ENCODE data around the gene CFAP57. TPM values are rescaled to one million over a fixed set of nuclear protein-coding genes. Genes with fewer than 3 reads are reported as not detected.

The CFAP57 gene
- total and polyA plus RNA-seq, 2 of the 4 experiments (the other 2 are of a cell fraction) = 0.29 to 0.36 TPM

DNA sequence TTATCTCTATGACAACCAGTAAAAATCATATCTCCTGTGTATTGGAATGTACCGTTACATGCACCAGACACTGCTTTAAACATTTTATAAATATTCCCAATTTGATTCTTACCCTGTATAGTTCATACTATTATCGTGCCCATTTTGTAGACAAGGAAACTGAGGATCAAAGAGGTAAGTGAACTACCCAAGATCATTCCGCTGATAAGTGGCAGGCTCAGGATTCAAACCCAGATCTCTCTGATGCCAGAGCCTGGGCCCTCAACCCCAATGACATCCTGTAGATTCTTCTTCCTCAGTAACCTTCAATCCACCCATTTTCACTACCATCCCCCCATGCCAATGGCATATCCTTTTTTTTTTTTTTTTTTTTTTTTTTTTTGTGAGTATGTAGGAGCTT is 12.3 kb downstream of the CFAP57 start:
- TF ChIP-seq RCOR1 (IDR thresholded peaks at IDR 0.05; ENCODE audit: insufficient replicate concordance, low read length) = no peak
- TF ChIP-seq SMC3 (IDR thresholded peaks at IDR 0.05; ENCODE audit: low read depth, low read length) = no peak
- TF ChIP-seq MAZ (IDR thresholded peaks at IDR 0.05; ENCODE audit: borderline replicate concordance, low read depth, low read length) = no peak
- TF ChIP-seq RFX5 (IDR thresholded peaks at IDR 0.05; ENCODE audit: low read depth, low read length) = no peak
- TF ChIP-seq MXI1 (IDR thresholded peaks at IDR 0.05; ENCODE audit: borderline replicate concordance, low read depth, low read length) = no peak
- TF ChIP-seq, protein P1, sequence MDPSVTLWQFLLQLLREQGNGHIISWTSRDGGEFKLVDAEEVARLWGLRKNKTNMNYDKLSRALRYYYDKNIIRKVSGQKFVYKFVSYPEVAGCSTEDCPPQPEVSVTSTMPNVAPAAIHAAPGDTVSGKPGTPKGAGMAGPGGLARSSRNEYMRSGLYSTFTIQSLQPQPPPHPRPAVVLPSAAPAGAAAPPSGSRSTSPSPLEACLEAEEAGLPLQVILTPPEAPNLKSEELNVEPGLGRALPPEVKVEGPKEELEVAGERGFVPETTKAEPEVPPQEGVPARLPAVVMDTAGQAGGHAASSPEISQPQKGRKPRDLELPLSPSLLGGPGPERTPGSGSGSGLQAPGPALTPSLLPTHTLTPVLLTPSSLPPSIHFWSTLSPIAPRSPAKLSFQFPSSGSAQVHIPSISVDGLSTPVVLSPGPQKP (IDR thresholded peaks at IDR 0.05; ENCODE audit: borderline replicate concordance, low read depth, low read length) = no peak
- TF ChIP-seq RAD21 (IDR thresholded peaks at IDR 0.05; ENCODE audit: low read length) = no peak
- TF ChIP-seq CHD1 (IDR thresholded peaks at IDR 0.05; ENCODE audit: low read depth, low read length) = no peak
- TF ChIP-seq, protein P2, sequence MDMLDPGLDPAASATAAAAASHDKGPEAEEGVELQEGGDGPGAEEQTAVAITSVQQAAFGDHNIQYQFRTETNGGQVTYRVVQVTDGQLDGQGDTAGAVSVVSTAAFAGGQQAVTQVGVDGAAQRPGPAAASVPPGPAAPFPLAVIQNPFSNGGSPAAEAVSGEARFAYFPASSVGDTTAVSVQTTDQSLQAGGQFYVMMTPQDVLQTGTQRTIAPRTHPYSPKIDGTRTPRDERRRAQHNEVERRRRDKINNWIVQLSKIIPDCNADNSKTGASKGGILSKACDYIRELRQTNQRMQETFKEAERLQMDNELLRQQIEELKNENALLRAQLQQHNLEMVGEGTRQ (IDR thresholded peaks at IDR 0.05; ENCODE audit: low read depth, low read length) = no peak
- TF ChIP-seq NFE2L2 (IDR thresholded peaks at IDR 0.05; ENCODE audit: low read depth, low read length) = no peak
- no peak for TF ChIP-seq CEBPB (IDR thresholded peaks at IDR 0.05; ENCODE audit: low read depth, low read length)
- no peak for TF ChIP-seq BHLHE40 (IDR thresholded peaks at IDR 0.05; ENCODE audit: low read depth, low read length)
- no peak for TF ChIP-seq FOS (IDR thresholded peaks at IDR 0.05; ENCODE audit: low read depth, low read length)
- TF ChIP-seq, protein P3, sequence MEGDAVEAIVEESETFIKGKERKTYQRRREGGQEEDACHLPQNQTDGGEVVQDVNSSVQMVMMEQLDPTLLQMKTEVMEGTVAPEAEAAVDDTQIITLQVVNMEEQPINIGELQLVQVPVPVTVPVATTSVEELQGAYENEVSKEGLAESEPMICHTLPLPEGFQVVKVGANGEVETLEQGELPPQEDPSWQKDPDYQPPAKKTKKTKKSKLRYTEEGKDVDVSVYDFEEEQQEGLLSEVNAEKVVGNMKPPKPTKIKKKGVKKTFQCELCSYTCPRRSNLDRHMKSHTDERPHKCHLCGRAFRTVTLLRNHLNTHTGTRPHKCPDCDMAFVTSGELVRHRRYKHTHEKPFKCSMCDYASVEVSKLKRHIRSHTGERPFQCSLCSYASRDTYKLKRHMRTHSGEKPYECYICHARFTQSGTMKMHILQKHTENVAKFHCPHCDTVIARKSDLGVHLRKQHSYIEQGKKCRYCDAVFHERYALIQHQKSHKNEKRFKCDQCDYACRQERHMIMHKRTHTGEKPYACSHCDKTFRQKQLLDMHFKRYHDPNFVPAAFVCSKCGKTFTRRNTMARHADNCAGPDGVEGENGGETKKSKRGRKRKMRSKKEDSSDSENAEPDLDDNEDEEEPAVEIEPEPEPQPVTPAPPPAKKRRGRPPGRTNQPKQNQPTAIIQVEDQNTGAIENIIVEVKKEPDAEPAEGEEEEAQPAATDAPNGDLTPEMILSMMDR (conservative IDR thresholded peaks at IDR 0.05; ENCODE audit: low read depth, low read length) = no peak
- TF ChIP-seq MAFK (IDR thresholded peaks at IDR 0.05; ENCODE audit: low read depth, low read length) = no peak
- no peak for TF ChIP-seq POLR2A (IDR thresholded peaks at IDR 0.05; ENCODE audit: low read depth, low read length)
- no peak overlapping the region for H2BK20ac ChIP-seq (ENCODE audit: low read depth, low read length)
- no peak overlapping the region for H4K8ac ChIP-seq (ENCODE audit: low read depth in 2 of 2, low read length in 2 of 2)
- no peak overlapping the region for H3K23ac ChIP-seq (ENCODE audit: low read depth, low read length)
- no peak overlapping the region for H4K91ac ChIP-seq (ENCODE audit: insufficient read depth, low read depth, low read length)
- H3K27me3 ChIP-seq (ENCODE audit: control insufficient read depth, insufficient read depth, low read length) = peaks cover 6% of the 10 kb centered on the region
- H3K4ac ChIP-seq (ENCODE audit: low read depth, low read length) = no peak overlapping the region
- no peaks in the 10 kb centered on the region for H4K20me1 ChIP-seq (ENCODE audit: insufficient read depth, low read length)
- no peak for DNase-seq
- ATAC-seq (ENCODE audit: low read depth) = no peak
- no peaks in the 10 kb centered on the region for H3K9me3 ChIP-seq (ENCODE audit: control insufficient read depth, insufficient read depth, low read length)
- no peaks in the 10 kb centered on the region for H3K4me1 ChIP-seq (ENCODE audit: control insufficient read depth, insufficient read depth, low read length)
- H3K9me1 ChIP-seq (ENCODE audit: insufficient read depth, low read length) = peaks cover 2% of the 10 kb centered on the region; the same call in 1 of the 2 replicates
- H3K14ac ChIP-seq (replicated peaks; ENCODE audit: low read depth, low read length) = no peak overlapping the region
- dilution Hi-C loops (cut with HindIII; ENCODE audit: low sequenced_read_pairs, unreplicated experiment) = no loop called here
- BruUV-seq (replicated peaks) = no TSS peak
- no peaks in the 10 kb centered on the region for H3K36me3 ChIP-seq (ENCODE audit: control insufficient read depth, insufficient read depth, low read length)
- H2AK5ac ChIP-seq (ENCODE audit: low read depth, low read length) = no peak overlapping the region
- in situ Hi-C loops (cut with MboI; ENCODE audit: low sequenced_read_pairs) = no loop called here
- no peaks in the 10 kb centered on the region for H3K79me1 ChIP-seq (ENCODE audit: low read depth in 1 of 2, low read length in 2 of 2)
- H2BK120ac ChIP-seq (ENCODE audit: low read depth, low read length) = no peak overlapping the region
- no peak overlapping the region for H3K4me2 ChIP-seq (ENCODE audit: low read depth, low read length)
- H2AFZ ChIP-seq (replicated peaks; ENCODE audit: low read length, poor library complexity) = no peak overlapping the region
- no peak overlapping the region for H3K18ac ChIP-seq (ENCODE audit: low read depth, low read length)
- intact Hi-C loops (cut with micrococcal nuclease) = no loop called here
- H4K5ac ChIP-seq (ENCODE audit: low read depth, low read length) = no peak overlapping the region
- CTCF ChIA-PET = no interaction called here
- H3K27ac ChIP-seq (ENCODE audit: insufficient read depth, low read length) = no peak overlapping the region
- H3K4me3 ChIP-seq (ENCODE audit: insufficient read depth, low read depth, low read length) = no peak overlapping the region
- H2AK9ac ChIP-seq (replicated peaks; ENCODE audit: low read depth, low read length, poor library complexity) = no peak overlapping the region
- H2BK5ac ChIP-seq (ENCODE audit: low read depth, low read length, poor library complexity, severe bottlenecking) = no peak overlapping the region
- POLR2A ChIA-PET (ENCODE audit: unreplicated experiment) = no interaction called here
- WGBS, 2 experiments (ENCODE audit: extremely low coverage in 2 of 2, insufficient read length in 1 of 2) = no CpG with 5 or more reads among the region's 3 CpGs
- no peak overlapping the region for H3K56ac ChIP-seq (ENCODE audit: extremely low read depth, insufficient read depth, low read length)
- H3K9ac ChIP-seq (ENCODE audit: low read depth, low read length) = no peak overlapping the region
- H2BK15ac ChIP-seq (ENCODE audit: low read depth, low read length) = no peak overlapping the region

All from IMR-90 (cell line).